K562 (cell line): ENCODE data around the gene RERG. TPM values are rescaled to one million over a fixed set of nuclear protein-coding genes. Genes with fewer than 3 reads are reported as not detected.

Experiments
- ATAC-seq: fragments of 200-7000 bp; cut with Tn5 transposase; 3 replicates; pipeline ENCODE4 v1.9.1; 2020; ENCODE audit warnings: moderate library complexity
- BruUV-seq: library from RNA; stranded (reverse); fragments of 400-500 nt; replicated peaks from 2 replicates; lab custom pipeline; 2021; lab: Mats Ljungman, UMichigan
- CTCF ChIA-PET: fragments of 300-600 bp; formaldehyde crosslinking; extraction: SDS; loops from one replicate; lab custom pipeline; 2021; ENCODE audit warnings: low intra/inter-chr PET ratio; lab: Yijun Ruan, JAX
- POLR2A ChIA-PET: fragments of 300-600, 350-650 bp; sonication (Branson Sonifier 250); formaldehyde crosslinking; extraction: SDS; loops from one replicate; lab custom pipeline; 2021; ENCODE audit warnings: antibody characterized with exemption, inconsistent platforms; lab: Yijun Ruan, JAX
- DNase-seq, 4 experiments: peaks; one replicate each; pipeline versions ENCODE4 v3.0.0 to v3.0.0-alpha.2; 2011 to 2018; ENCODE audit warnings: low spot score in 3 of 4, mixed read lengths in 3 of 4; ENCODE audit errors: extremely low read depth in 1 of 4
- FAIRE-seq: peaks from 2 replicates; lab custom pipeline; 2011; peaks lifted over from hg19 to GRCh38; lab: Jason Lieb, UNC
- H2AFZ ChIP-seq: 2 replicates; pipeline ENCODE4 v1.6.0; 2011; ENCODE audit warnings: low read depth, low read length, control low read depth, inconsistent platforms
- H3K27ac ChIP-seq: fragments of 200-600 bp; 3 replicates; pipeline ENCODE4 v1.8.0; 2011; ENCODE audit warnings: low read depth, mild to moderate bottlenecking, control low read depth, inconsistent platforms, low read length, moderate library complexity, mixed read lengths; ENCODE audit errors: extremely low read depth
- H3K27me3 ChIP-seq, 2 experiments: fragments of 300-600 bp in 1 of 2; 2 replicates in 1 of 2; 3 replicates in 1 of 2; pipeline versions ENCODE4 v1.6.0 to v1.8.0; 2011; ENCODE audit warnings: inconsistent platforms in 2 of 2, low read length in 2 of 2, mild to moderate bottlenecking in 1 of 2, mixed read lengths in 1 of 2, moderate library complexity in 1 of 2; ENCODE audit not compliant: control insufficient read depth in 2 of 2, insufficient read depth in 2 of 2
- H3K36me3 ChIP-seq: fragments of 300-600 bp; 3 replicates; pipeline ENCODE4 v1.8.0; 2011; ENCODE audit warnings: mild to moderate bottlenecking, low read length, inconsistent platforms; ENCODE audit not compliant: control insufficient read depth, insufficient read depth
- H3K4me1 ChIP-seq, 2 experiments: fragments of 200-600 bp in 1 of 2; replicated peaks in 1 of 2; 2 replicates in 1 of 2; 3 replicates in 1 of 2; pipeline versions ENCODE4 v1.5.1 to v1.8.0; 2011; ENCODE audit warnings: inconsistent platforms in 2 of 2, low read length in 2 of 2, mild to moderate bottlenecking in 1 of 2, mixed read lengths in 1 of 2, moderate library complexity in 1 of 2; ENCODE audit not compliant: control insufficient read depth in 2 of 2, insufficient read depth in 2 of 2
- H3K4me2 ChIP-seq: 2 replicates; pipeline ENCODE4 v1.6.1; 2011; ENCODE audit warnings: low read length, control low read depth, inconsistent platforms, mixed read lengths; ENCODE audit not compliant: insufficient read depth
- H3K4me3 ChIP-seq: fragments of 200-600 bp; sonication (generic), shearing (Covaris generic); 2 replicates; pipeline ENCODE4 v1.5.1; 2016; ENCODE audit warnings: control low read depth, inconsistent platforms
- H3K79me2 ChIP-seq: fragments of 200-600 bp; 3 replicates; pipeline ENCODE4 v1.8.0; 2011; ENCODE audit warnings: low read length, inconsistent platforms; ENCODE audit not compliant: control insufficient read depth, insufficient read depth
- H3K9ac ChIP-seq, 2 experiments: 2 replicates each; pipeline versions ENCODE4 v1.6.0 to v1.6.1; 2011; ENCODE audit warnings: low read depth in 2 of 2, low read length in 2 of 2, control low read depth in 1 of 2, inconsistent platforms in 1 of 2, mild to moderate bottlenecking in 1 of 2, mixed read lengths in 1 of 2; ENCODE audit not compliant: insufficient read depth in 1 of 2
- H3K9me1 ChIP-seq: one replicate; pipeline ENCODE4 v1.6.0; 2011; ENCODE audit warnings: inconsistent platforms, mild to moderate bottlenecking, low read length, moderate library complexity; ENCODE audit not compliant: control insufficient read depth, insufficient read depth
- H3K9me3 ChIP-seq: replicated peaks from 2 replicates; pipeline ENCODE4 v1.5.1; 2011; ENCODE audit warnings: low read depth, low read length, inconsistent platforms; ENCODE audit not compliant: control insufficient read depth, insufficient read depth
- H4K20me1 ChIP-seq: replicated peaks from 2 replicates; pipeline ENCODE4 v1.6.1; 2011; ENCODE audit warnings: low read length, inconsistent platforms, mixed read lengths; ENCODE audit not compliant: control insufficient read depth, insufficient read depth
- BRCA1 ChIP-seq, 2 experiments: fragments of 450-650 bp in 1 of 2; sonication (generic) in 1 of 2; formaldehyde crosslinking in 1 of 2; IDR thresholded peaks; 2 replicates each; pipeline versions ENCODE4 v1.5.0 to v1.6.1; 2017 to 2020; ENCODE audit warnings: mild to moderate bottlenecking in 1 of 2, missing genetic modification reagents in 1 of 2
- HOMEZ ChIP-seq: fragments of 250-450 bp; sonication (Bioruptor Pico); IDR thresholded peaks from 2 replicates; pipeline ENCODE4 v1.4.0; 2020; ENCODE audit warnings: mild to moderate bottlenecking, moderate library complexity
- HSF4 ChIP-seq: fragments of 250-450 bp; sonication (Bioruptor Pico); IDR thresholded peaks from 2 replicates; pipeline ENCODE4 v2.1.2; 2022; ENCODE audit warnings: mild to moderate bottlenecking, moderate library complexity, borderline replicate concordance
- RBM14 ChIP-seq: fragments of 200-400 bp; formaldehyde crosslinking; IDR thresholded peaks from 2 replicates; pipeline ENCODE4 v1.6.1; 2018; ENCODE audit warnings: low read depth, mild to moderate bottlenecking, low read length, moderate library complexity, borderline replicate concordance; ENCODE audit not compliant: insufficient read depth
- RFX7 ChIP-seq: fragments of 250-450 bp; sonication (Bioruptor Pico); IDR thresholded peaks from 2 replicates; pipeline ENCODE4 v1.5.1; 2021; ENCODE audit warnings: mild to moderate bottlenecking
- SRSF1 ChIP-seq: fragments of 200-400 bp; formaldehyde crosslinking; IDR thresholded peaks from 2 replicates; pipeline ENCODE4 v1.6.1; 2017; ENCODE audit warnings: mild to moderate bottlenecking, low read depth, low read length, moderate library complexity
- TAL1 ChIP-seq: fragments of 450-650 bp; IDR thresholded peaks from 2 replicates; pipeline ENCODE4 v1.6.1; 2016; ENCODE audit warnings: mild to moderate bottlenecking
- ZBTB8A ChIP-seq: fragments of 450-650 bp; IDR thresholded peaks from 2 replicates; pipeline ENCODE4 v1.6.1; 2018; ENCODE audit warnings: mild to moderate bottlenecking, moderate library complexity; ENCODE audit not compliant: partially characterized antibody
- ZNF354B ChIP-seq: fragments of 250-450 bp; sonication (Bioruptor Pico); IDR thresholded peaks from 2 replicates; pipeline ENCODE4 v1.4.0; 2020
- ZNF561 ChIP-seq: fragments of 450-650 bp; formaldehyde crosslinking; conservative IDR thresholded peaks from 2 replicates; pipeline ENCODE4 v1.4.0; 2020; ENCODE audit warnings: mild to moderate bottlenecking, moderate library complexity
- in situ Hi-C: fragments of 300-500 bp; cut with MboI; formaldehyde crosslinking; loops from 4 replicates; pipeline ENCODE4 v1.15.0; 2018; ENCODE audit warnings: inconsistent platforms, mixed read lengths
- intact Hi-C: fragments of 100-400 bp; cut with micrococcal nuclease; formaldehyde crosslinking; loops from 2 replicates; pipeline ENCODE4 v1.14.2; 2022
- polyA plus RNA-seq, 8 experiments: library from polyadenylated mRNA; depleted of rRNA in 4 of 8; stranded (reverse) in 5 of 8; unstranded in 3 of 8; fragments of >200 nt; fragmentation: Nextera tagmentation in 2 of 8; fragmentation: Illumina TruSeq in 1 of 8; extraction: Ambion mirVana in 2 of 8; extraction: Trizol in 1 of 8; gene quantifications; 2 replicates each; pipeline versions ENCODE4 v1.2.1 to v1.2.3, GENCODE V29; 2011 to 2014; ENCODE audit warnings: inconsistent platforms in 1 of 8, missing spikeins in 1 of 8
- total RNA-seq, 7 experiments: library from RNA; depleted of rRNA in 6 of 7; stranded (reverse); fragments of >200 nt in 6 of 7; fragmentation: Illumina TruSeq in 2 of 7; extraction: Trizol in 2 of 7; gene quantifications; 2 replicates each; pipeline versions ENCODE4 v1.2.1 to v1.2.3, GENCODE V29; 2011 to 2021; ENCODE audit warnings: low replicate concordance in 1 of 7
- TF ChIP-seq, protein P1 (sequence below): IDR thresholded peaks from 2 replicates; pipeline ENCODE4 v1.6.1; 2014; ENCODE audit warnings: antibody characterized with exemption
- TF ChIP-seq, protein P2 (sequence below): fragments of 250-450 bp; sonication (Bioruptor Pico); IDR thresholded peaks from 2 replicates; pipeline ENCODE4 v1.4.0; 2020; ENCODE audit warnings: mild to moderate bottlenecking
- TF ChIP-seq, protein P3 (sequence below): sonication (generic); formaldehyde crosslinking; IDR thresholded peaks from 2 replicates; pipeline ENCODE4 v1.8.0; 2022; ENCODE audit warnings: mild to moderate bottlenecking, low read depth, missing genetic modification reagents

Gene RERG
- total and polyA plus RNA-seq, 9 of the 15 experiments (the other 6 are each of a cell fraction or from before 2014, with no cell fraction given): 2.2 to 7.3 (median 3.0) TPM

DNA sequence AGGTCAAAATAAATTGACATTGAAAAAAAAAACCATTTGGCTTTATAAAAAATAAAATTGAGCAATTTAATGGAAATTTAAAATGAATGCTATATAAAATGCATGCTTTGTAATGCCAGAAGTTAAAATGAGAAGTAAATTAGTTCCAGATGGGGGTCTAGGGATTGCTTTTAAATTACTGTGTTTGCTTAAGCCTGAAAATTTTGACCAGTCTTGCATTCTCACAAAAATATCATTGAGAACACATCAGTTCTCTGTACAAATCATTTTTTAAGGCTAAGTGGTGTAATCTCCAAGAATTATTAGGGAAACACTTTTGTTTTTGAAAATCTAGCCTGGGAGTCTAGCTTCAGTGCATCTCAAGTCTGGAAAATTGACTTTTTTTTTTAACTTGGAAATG is 90.7 kb downstream of the RERG start:
- Histone ChIP-seq H3K9me1 (no peaks in the 10 kb centered on the region), H4K20me1 (no peaks in the 10 kb centered on the region), H2AFZ (no peak overlapping the region)
- in situ Hi-C loops: no loop called here
- no peak for FAIRE-seq
- TF ChIP-seq ZNF561 (CRISPR knock-in tag) (no peak), TAL1 (no peak), BRCA1 (IDR thresholded peaks at IDR 0.05) (no peak), BRCA1 (CRISPR knock-in tag; IDR thresholded peaks at IDR 0.05) (no peak), ZBTB8A (no peak), RBM14 (no peak), ZNF354B (CRISPR knock-in tag) (no peak), SRSF1 (no peak), RFX7 (CRISPR knock-in tag) (no peak), HOMEZ (CRISPR knock-in tag) (no peak), HSF4 (CRISPR knock-in tag) (no peak)
- TF ChIP-seq, protein P1, sequence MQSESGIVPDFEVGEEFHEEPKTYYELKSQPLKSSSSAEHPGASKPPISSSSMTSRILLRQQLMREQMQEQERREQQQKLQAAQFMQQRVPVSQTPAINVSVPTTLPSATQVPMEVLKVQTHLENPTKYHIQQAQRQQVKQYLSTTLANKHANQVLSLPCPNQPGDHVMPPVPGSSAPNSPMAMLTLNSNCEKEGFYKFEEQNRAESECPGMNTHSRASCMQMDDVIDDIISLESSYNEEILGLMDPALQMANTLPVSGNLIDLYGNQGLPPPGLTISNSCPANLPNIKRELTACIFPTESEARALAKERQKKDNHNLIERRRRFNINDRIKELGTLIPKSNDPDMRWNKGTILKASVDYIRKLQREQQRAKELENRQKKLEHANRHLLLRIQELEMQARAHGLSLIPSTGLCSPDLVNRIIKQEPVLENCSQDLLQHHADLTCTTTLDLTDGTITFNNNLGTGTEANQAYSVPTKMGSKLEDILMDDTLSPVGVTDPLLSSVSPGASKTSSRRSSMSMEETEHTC: no peak
- TF ChIP-seq, protein P2, sequence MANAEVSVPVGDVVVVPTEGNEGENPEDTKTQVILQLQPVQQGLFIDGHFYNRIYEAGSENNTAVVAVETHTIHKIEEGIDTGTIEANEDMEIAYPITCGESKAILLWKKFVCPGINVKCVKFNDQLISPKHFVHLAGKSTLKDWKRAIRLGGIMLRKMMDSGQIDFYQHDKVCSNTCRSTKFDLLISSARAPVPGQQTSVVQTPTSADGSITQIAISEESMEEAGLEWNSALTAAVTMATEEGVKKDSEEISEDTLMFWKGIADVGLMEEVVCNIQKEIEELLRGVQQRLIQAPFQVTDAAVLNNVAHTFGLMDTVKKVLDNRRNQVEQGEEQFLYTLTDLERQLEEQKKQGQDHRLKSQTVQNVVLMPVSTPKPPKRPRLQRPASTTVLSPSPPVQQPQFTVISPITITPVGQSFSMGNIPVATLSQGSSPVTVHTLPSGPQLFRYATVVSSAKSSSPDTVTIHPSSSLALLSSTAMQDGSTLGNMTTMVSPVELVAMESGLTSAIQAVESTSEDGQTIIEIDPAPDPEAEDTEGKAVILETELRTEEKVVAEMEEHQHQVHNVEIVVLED (CRISPR knock-in tag): no peak
- TF ChIP-seq, protein P3, sequence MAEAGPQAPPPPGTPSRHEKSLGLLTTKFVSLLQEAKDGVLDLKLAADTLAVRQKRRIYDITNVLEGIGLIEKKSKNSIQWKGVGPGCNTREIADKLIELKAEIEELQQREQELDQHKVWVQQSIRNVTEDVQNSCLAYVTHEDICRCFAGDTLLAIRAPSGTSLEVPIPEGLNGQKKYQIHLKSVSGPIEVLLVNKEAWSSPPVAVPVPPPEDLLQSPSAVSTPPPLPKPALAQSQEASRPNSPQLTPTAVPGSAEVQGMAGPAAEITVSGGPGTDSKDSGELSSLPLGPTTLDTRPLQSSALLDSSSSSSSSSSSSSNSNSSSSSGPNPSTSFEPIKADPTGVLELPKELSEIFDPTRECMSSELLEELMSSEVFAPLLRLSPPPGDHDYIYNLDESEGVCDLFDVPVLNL (CRISPR knock-in tag): no peak
- TF ChIP-seq, all 486 proteins: peak for 0
- H3K79me2 ChIP-seq: no peaks in the 10 kb centered on the region
- no peaks in the 10 kb centered on the region for H3K4me1 ChIP-seq
- H3K9me3 ChIP-seq: no peaks in the 10 kb centered on the region; the same call in 1 of the 2 replicates
- CTCF ChIA-PET: no interaction called here
- BruUV-seq: no TSS peak
- no peak overlapping the region for H3K4me3 ChIP-seq
- H3K9ac ChIP-seq: no peak overlapping the region
- POLR2A ChIA-PET: no interaction called here
- H3K27ac ChIP-seq: no peak overlapping the region
- intact Hi-C loops: no loop called here
- H3K4me2 ChIP-seq: no peak overlapping the region
- ATAC-seq (no peak), DNase-seq (no peak)
- no peaks in the 10 kb centered on the region for H3K36me3 ChIP-seq
- H3K27me3 ChIP-seq: no peaks in the 10 kb centered on the region
